HepG2 (cell line): ENCODE data around the gene FKBP14. TPM values are rescaled to one million over a fixed set of nuclear protein-coding genes. Genes with fewer than 3 reads are reported as not detected.

ENCODE experiments used
- ADNP ChIP-seq: sonication (generic); formaldehyde crosslinking; IDR thresholded peaks from 2 replicates; pipeline ENCODE4 v1.4.0; 2020; ENCODE audit warnings: missing genetic modification reagents
- ARID3A ChIP-seq: IDR thresholded peaks from 2 replicates; pipeline ENCODE4 v1.6.1; 2012; ENCODE audit warnings: low read depth, low read length, improper control_type of control experiment
- ATAD3A ChIP-seq: sonication (generic); formaldehyde crosslinking; IDR thresholded peaks from 2 replicates; pipeline ENCODE4 v1.4.0; 2020; ENCODE audit warnings: missing genetic modification reagents
- DPF2 ChIP-seq: sonication (generic); formaldehyde crosslinking; IDR thresholded peaks from 2 replicates; pipeline ENCODE4 v1.4.0; 2020; ENCODE audit warnings: mild to moderate bottlenecking, low read depth, missing genetic modification reagents, borderline replicate concordance
- E2F2 ChIP-seq: sonication (generic); formaldehyde crosslinking; IDR thresholded peaks from 2 replicates; pipeline ENCODE4 v1.4.0; 2020; ENCODE audit warnings: missing genetic modification reagents, borderline replicate concordance
- EEA1 ChIP-seq: sonication (generic); formaldehyde crosslinking; IDR thresholded peaks from 2 replicates; pipeline ENCODE4 v1.5.1; 2020; ENCODE audit warnings: mild to moderate bottlenecking, missing genetic modification reagents, borderline replicate concordance
- EED ChIP-seq: sonication (generic); formaldehyde crosslinking; IDR thresholded peaks from 2 replicates; pipeline ENCODE4 v1.5.0; 2020; ENCODE audit warnings: mild to moderate bottlenecking, missing genetic modification reagents
- FOSL1 ChIP-seq: sonication (generic); formaldehyde crosslinking; IDR thresholded peaks from 2 replicates; pipeline ENCODE4 v1.9.0; 2021; ENCODE audit warnings: missing genetic modification reagents, borderline replicate concordance
- FOXA3 ChIP-seq: IDR thresholded peaks from 2 replicates; pipeline ENCODE4 v1.6.1; 2016; ENCODE audit warnings: missing genetic modification reagents, missing compliant biosample characterization
- GFI1 ChIP-seq: sonication (generic); formaldehyde crosslinking; IDR thresholded peaks from 2 replicates; pipeline ENCODE4 v1.5.0; 2020; ENCODE audit warnings: missing genetic modification reagents, mild to moderate bottlenecking, borderline replicate concordance
- HNRNPL ChIP-seq: fragments of 200-400 bp; formaldehyde crosslinking; IDR thresholded peaks from 2 replicates; pipeline ENCODE4 v1.6.1; 2017; ENCODE audit warnings: mild to moderate bottlenecking, low read depth, low read length
- HOXA5 ChIP-seq: sonication (generic); formaldehyde crosslinking; IDR thresholded peaks from 2 replicates; pipeline ENCODE4 v1.4.0; 2020; ENCODE audit warnings: missing genetic modification reagents
- IRF1 ChIP-seq: sonication (generic); formaldehyde crosslinking; IDR thresholded peaks from 2 replicates; pipeline ENCODE4 v1.4.0; 2020; ENCODE audit warnings: low read depth, mild to moderate bottlenecking, missing genetic modification reagents
- RELA ChIP-seq: sonication (generic); formaldehyde crosslinking; IDR thresholded peaks from 2 replicates; pipeline ENCODE4 v1.4.0; 2020; ENCODE audit warnings: missing genetic modification reagents
- RORA ChIP-seq: sonication (generic); formaldehyde crosslinking; IDR thresholded peaks from 2 replicates; pipeline ENCODE4 v1.5.0; 2020; ENCODE audit warnings: mild to moderate bottlenecking, missing genetic modification reagents, moderate library complexity
- SNRNP70 ChIP-seq: fragments of 200-400 bp; formaldehyde crosslinking; IDR thresholded peaks from 2 replicates; pipeline ENCODE4 v1.6.1; 2017; ENCODE audit warnings: mild to moderate bottlenecking, low read depth, low read length, moderate library complexity
- TBP ChIP-seq: sonication (generic); formaldehyde crosslinking; IDR thresholded peaks from 2 replicates; pipeline ENCODE4 v1.5.0; 2020; ENCODE audit warnings: missing genetic modification reagents
- TSC22D2 ChIP-seq: sonication (generic); formaldehyde crosslinking; IDR thresholded peaks from 2 replicates; pipeline ENCODE4 v1.5.1; 2020; ENCODE audit warnings: missing genetic modification reagents, mild to moderate bottlenecking, borderline replicate concordance
- ZFX ChIP-seq: sonication (generic); formaldehyde crosslinking; IDR thresholded peaks from 2 replicates; pipeline ENCODE4 v1.4.0; 2020; ENCODE audit warnings: mild to moderate bottlenecking, low read depth, missing genetic modification reagents, moderate library complexity
- ZFYVE20 ChIP-seq: sonication (generic); formaldehyde crosslinking; IDR thresholded peaks from 2 replicates; pipeline ENCODE4 v1.8.0; 2023; ENCODE audit warnings: low read depth, mild to moderate bottlenecking, moderate library complexity, missing genetic modification reagents, borderline replicate concordance
- ZKSCAN1 ChIP-seq: fragments of 150-350 bp; IDR thresholded peaks from 2 replicates; pipeline ENCODE4 v1.6.1; 2014; ENCODE audit warnings: low read length
- ZNF282 ChIP-seq: fragments of 450-650 bp; IDR thresholded peaks from 2 replicates; pipeline ENCODE4 v1.6.1; 2018; ENCODE audit not compliant: partially characterized antibody
- ZNF292 ChIP-seq: sonication (generic); formaldehyde crosslinking; IDR thresholded peaks from 2 replicates; pipeline ENCODE4 v1.8.1; 2022; ENCODE audit warnings: mild to moderate bottlenecking, low read depth, missing genetic modification reagents, borderline replicate concordance
- ZNF468 ChIP-seq: sonication (generic); formaldehyde crosslinking; IDR thresholded peaks from 2 replicates; pipeline ENCODE4 v1.8.0; 2022; ENCODE audit warnings: mild to moderate bottlenecking, moderate library complexity, missing genetic modification reagents
- ZNF530 ChIP-seq: sonication (generic); formaldehyde crosslinking; IDR thresholded peaks from 2 replicates; pipeline ENCODE4 v1.5.0; 2020; ENCODE audit warnings: low read depth, mild to moderate bottlenecking, missing genetic modification reagents
- ZNF547 ChIP-seq: sonication (generic); formaldehyde crosslinking; IDR thresholded peaks from 2 replicates; pipeline ENCODE4 v1.5.1; 2020; ENCODE audit warnings: mild to moderate bottlenecking, missing genetic modification reagents
- ZNF619 ChIP-seq: sonication (generic); formaldehyde crosslinking; IDR thresholded peaks from 2 replicates; pipeline ENCODE4 v1.4.0; 2020; ENCODE audit warnings: mild to moderate bottlenecking, missing genetic modification reagents
- ZNF674 ChIP-seq: sonication (generic); formaldehyde crosslinking; IDR thresholded peaks from 2 replicates; pipeline ENCODE4 v1.5.0; 2020; ENCODE audit warnings: low read depth, mild to moderate bottlenecking, missing genetic modification reagents
- ZNF775 ChIP-seq: sonication (generic); formaldehyde crosslinking; IDR thresholded peaks from 2 replicates; pipeline ENCODE4 v1.4.0; 2020; ENCODE audit warnings: missing genetic modification reagents, mild to moderate bottlenecking, moderate library complexity, borderline replicate concordance
- ZNF878 ChIP-seq: sonication (generic); formaldehyde crosslinking; IDR thresholded peaks from 2 replicates; pipeline ENCODE4 v1.8.1; 2023; ENCODE audit warnings: mild to moderate bottlenecking, missing genetic modification reagents, moderate library complexity
- ZSCAN30 ChIP-seq: sonication (generic); formaldehyde crosslinking; IDR thresholded peaks from 2 replicates; pipeline ENCODE4 v1.5.0; 2020; ENCODE audit warnings: mild to moderate bottlenecking, missing genetic modification reagents
- polyA plus RNA-seq, 8 experiments: library from polyadenylated mRNA; depleted of rRNA in 3 of 8; stranded (reverse) in 7 of 8; unstranded in 1 of 8; fragments of >200 nt; fragmentation: Illumina TruSeq in 4 of 8; extraction: Trizol in 4 of 8; gene quantifications; 2 replicates each; pipeline versions ENCODE4 v1.2.1 to v1.2.3, GENCODE V29; 2011 to 2016; ENCODE audit warnings: low read depth in 4 of 8, missing spikeins in 1 of 8, mixed read lengths in 1 of 8; ENCODE audit not compliant: insufficient read depth in 1 of 8
- total RNA-seq, 5 experiments: library from RNA; depleted of rRNA; stranded (reverse); fragments of >200 nt; fragmentation: Illumina TruSeq; extraction: Trizol; gene quantifications; 2 replicates each; pipeline ENCODE4 v1.2.3, GENCODE V29; 2016; ENCODE audit warnings: low read depth in 1 of 5

Gene FKBP14
- total and polyA plus RNA-seq, 2 of the 13 experiments (the other 11 are each of a cell fraction or from before 2014, with no cell fraction given) = 20.0 to 32.3 TPM

GRCh38 chr7:29987811-29988317 lies 38.6 kb downstream of the FKBP14 start (continued):
- TF ChIP-seq ZNF619 (CRISPR knock-in tag) = no peak
- peak; percentile 92 for TF ChIP-seq FOSL1 (CRISPR knock-in tag)
- TF ChIP-seq ZNF530 (CRISPR knock-in tag) = no peak
- no peak for TF ChIP-seq HNRNPL
- 0 out of 2 replicates have a peak, but pooled peaks have one; percentile 70 for TF ChIP-seq GFI1 (CRISPR knock-in tag)
- no peak for TF ChIP-seq ZNF468 (CRISPR knock-in tag)
- TF ChIP-seq EED (CRISPR knock-in tag) = no peak
- peak; percentile 84 for TF ChIP-seq ARID3A
- no peak for TF ChIP-seq SNRNP70
- no peak for TF ChIP-seq TBP (CRISPR knock-in tag)
- no peak for TF ChIP-seq RELA (CRISPR knock-in tag)
- TF ChIP-seq ZSCAN30 (CRISPR knock-in tag) = no peak
- no peak for TF ChIP-seq ZNF547 (CRISPR knock-in tag)
- TF ChIP-seq ATAD3A = no peak
- no peak for TF ChIP-seq ZNF674 (CRISPR knock-in tag)
- TF ChIP-seq ZNF292 = no peak
- TF ChIP-seq ZNF878 (CRISPR knock-in tag) = 0 out of 2 replicates have a peak, but pooled peaks have one; percentile 15
- TF ChIP-seq ZFX = no peak
- peak; percentile 71 for TF ChIP-seq FOXA3 (CRISPR knock-in tag)
- no peak for TF ChIP-seq ZNF282
- no peak for TF ChIP-seq ZKSCAN1
- no peak for TF ChIP-seq EEA1
- no peak for TF ChIP-seq TSC22D2 (CRISPR knock-in tag)
- TF ChIP-seq ZNF775 (CRISPR knock-in tag) = no peak
- TF ChIP-seq ADNP = no peak
- no peak for TF ChIP-seq IRF1
- TF ChIP-seq HOXA5 (CRISPR knock-in tag) = no peak
- TF ChIP-seq E2F2 (CRISPR knock-in tag) = no peak
- no peak for TF ChIP-seq RORA (CRISPR knock-in tag)
- no peak for TF ChIP-seq ZFYVE20 (CRISPR knock-in tag)
- TF ChIP-seq DPF2 (CRISPR knock-in tag) = no peak
